RWPE2 (cell line): Measurements from ENCODE around the gene FBXO30.

Experiments used
- ATAC-seq: fragments of 200-7000 bp; cut with Tn5 transposase; 3 replicates; pipeline ENCODE4 v1.9.1; 2021; ENCODE audit warnings: low read depth
- DNase-seq: peaks from one replicate; pipeline ENCODE4 v3.0.0-alpha.2; 2020; ENCODE audit warnings: low spot score
- H3K27ac ChIP-seq: fragments of 450-650 bp; 2 replicates; pipeline ENCODE4 v1.5.1; 2017; ENCODE audit warnings: mild to moderate bottlenecking; ENCODE audit not compliant: poor library complexity, severe bottlenecking
- H3K27me3 ChIP-seq: fragments of 250-450 bp; sonication (Bioruptor Pico); 2 replicates; pipeline ENCODE4 v1.5.1; 2021; ENCODE audit warnings: mild to moderate bottlenecking, moderate library complexity; ENCODE audit not compliant: insufficient read depth, poor library complexity, severe bottlenecking
- H3K36me3 ChIP-seq: fragments of 250-450 bp; sonication (Bioruptor Pico); 2 replicates; pipeline ENCODE4 v1.5.1; 2020; ENCODE audit warnings: low read depth, mild to moderate bottlenecking, moderate library complexity
- H3K4me1 ChIP-seq: fragments of 250-450 bp; sonication (Bioruptor Pico); 2 replicates; pipeline ENCODE4 v1.5.1; 2021; ENCODE audit warnings: mild to moderate bottlenecking, moderate library complexity; ENCODE audit not compliant: insufficient read depth, poor library complexity, severe bottlenecking
- H3K4me3 ChIP-seq: fragments of 250-450 bp; sonication (Bioruptor Pico); 2 replicates; pipeline ENCODE4 v1.5.1; 2021; ENCODE audit warnings: mild to moderate bottlenecking, moderate library complexity; ENCODE audit not compliant: severe bottlenecking
- H3K9me3 ChIP-seq: fragments of 250-450 bp; sonication (Bioruptor Pico); 2 replicates; pipeline ENCODE4 v1.5.1; 2021; ENCODE audit warnings: mild to moderate bottlenecking, moderate library complexity; ENCODE audit not compliant: severe bottlenecking
- CTCF ChIP-seq: fragments of 450-650 bp; IDR thresholded peaks from one replicate; pipeline ENCODE4 v1.5.1; 2017; ENCODE audit warnings: mild to moderate bottlenecking, moderate library complexity; ENCODE audit not compliant: poor library complexity, severe bottlenecking

Gene FBXO30

GRCh38 chr6:145808239-145808638 lies 6.4 kb downstream of the FBXO30 start:
- Histone ChIP-seq H3K27me3 (no peaks in the 10 kb centered on the region), H3K27ac (no peak overlapping the region), H3K4me1 (peaks cover 28% of the 10 kb centered on the region), H3K36me3 (peaks cover 43% of the 10 kb centered on the region), H3K9me3 (no peaks in the 10 kb centered on the region), H3K4me3 (no peak overlapping the region)
- TF ChIP-seq CTCF = no peak
- no peak for DNase-seq
- no peak for ATAC-seq

GRCh38 chr6:145802141-145802540 lies 12.5 kb downstream of the FBXO30 start:
- no peaks in the 10 kb centered on the region for H3K4me1 ChIP-seq
- no peaks in the 10 kb centered on the region for H3K9me3 ChIP-seq
- peaks cover 71% of the 10 kb centered on the region for H3K36me3 ChIP-seq
- no peak overlapping the region for H3K27ac ChIP-seq
- no peak overlapping the region for H3K4me3 ChIP-seq
- DNase-seq (no peak), ATAC-seq (no peak)
- H3K27me3 ChIP-seq = no peaks in the 10 kb centered on the region
- TF ChIP-seq CTCF = no peak

GRCh38 chr6:145801021-145801420 lies 13.6 kb downstream of the FBXO30 start:
- no peaks in the 10 kb centered on the region for H3K4me1 ChIP-seq
- H3K4me3 ChIP-seq = no peak overlapping the region
- ATAC-seq (no peak), DNase-seq (no peak)
- TF ChIP-seq CTCF = no peak
- no peak overlapping the region for H3K27ac ChIP-seq
- no peaks in the 10 kb centered on the region for H3K27me3 ChIP-seq
- no peaks in the 10 kb centered on the region for H3K9me3 ChIP-seq
- H3K36me3 ChIP-seq = peaks cover 66% of the 10 kb centered on the region

- Histone ChIP-seq H3K9me3 (no peaks in the 10 kb centered on the region), H3K27ac (no peak overlapping the region), H3K36me3 (peaks cover 43% of the 10 kb centered on the region), H3K4me1 (no peaks in the 10 kb centered on the region), H3K4me3 (no peak overlapping the region), H3K27me3 (no peaks in the 10 kb centered on the region)
- no peak for ATAC-seq
- no peak for DNase-seq
- no peak for TF ChIP-seq CTCF
Measured at GRCh38 chr6:145798530-145798929, 16.1 kb downstream of the FBXO30 start.

GRCh38 chr6:145789443-145789842 lies 25.2 kb downstream of the FBXO30 start:
- no peak for TF ChIP-seq CTCF
- H3K36me3 ChIP-seq = no peaks in the 10 kb centered on the region
- DNase-seq = no peak
- no peak overlapping the region for H3K27ac ChIP-seq
- no peak for ATAC-seq
- peaks cover 1% of the 10 kb centered on the region for H3K9me3 ChIP-seq
- H3K4me1 ChIP-seq = no peaks in the 10 kb centered on the region
- H3K27me3 ChIP-seq = no peaks in the 10 kb centered on the region
- H3K4me3 ChIP-seq = no peak overlapping the region
